ENCODE data around the gene CRYBG3. TPM values are rescaled to one million over a fixed set of nuclear protein-coding genes. Genes with fewer than 3 reads are reported as not detected.

The CRYBG3 gene
- total RNA-seq, 1 donor from 2014 or later, result 19.9 TPM

DNA sequence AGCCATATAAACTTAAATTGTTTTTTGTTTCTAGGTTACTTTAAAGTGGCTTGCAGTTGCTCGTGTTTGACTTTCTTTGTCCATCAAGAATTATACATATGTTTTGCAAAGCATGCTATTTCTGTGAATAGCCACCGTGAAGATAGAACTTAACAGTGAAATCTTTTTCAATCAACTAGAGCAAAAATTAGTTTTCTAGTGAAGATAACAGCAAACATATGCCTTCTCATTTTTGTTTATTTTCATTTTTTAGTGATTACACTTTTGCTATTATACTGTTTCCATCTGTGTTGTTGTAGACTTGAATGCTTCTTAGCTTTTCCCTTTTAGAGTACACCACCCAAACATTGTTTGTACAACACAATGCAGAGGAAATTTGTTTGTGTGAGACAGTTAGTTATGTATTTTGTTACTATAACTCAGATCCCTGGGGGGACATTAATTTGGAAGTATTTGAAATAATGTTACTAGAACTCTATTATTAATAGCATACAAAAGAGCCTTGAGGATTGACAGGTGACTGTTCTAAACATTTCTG lies 62.8 kb downstream of the CRYBG3 start:
- Histone ChIP-seq H3K36me3 (peaks cover 57% of the 10 kb centered on the region), H3K27ac (replicated peaks) (peak overlapping the region; percentile 72), H3K4me1 (peaks cover 37% of the 10 kb centered on the region), H3K4me3 (no peak overlapping the region), H3K27me3 (ENCODE audit: low read depth) (no peaks in the 10 kb centered on the region), H3K9me3 (replicated peaks) (no peaks in the 10 kb centered on the region)
- TF ChIP-seq, protein P1, sequence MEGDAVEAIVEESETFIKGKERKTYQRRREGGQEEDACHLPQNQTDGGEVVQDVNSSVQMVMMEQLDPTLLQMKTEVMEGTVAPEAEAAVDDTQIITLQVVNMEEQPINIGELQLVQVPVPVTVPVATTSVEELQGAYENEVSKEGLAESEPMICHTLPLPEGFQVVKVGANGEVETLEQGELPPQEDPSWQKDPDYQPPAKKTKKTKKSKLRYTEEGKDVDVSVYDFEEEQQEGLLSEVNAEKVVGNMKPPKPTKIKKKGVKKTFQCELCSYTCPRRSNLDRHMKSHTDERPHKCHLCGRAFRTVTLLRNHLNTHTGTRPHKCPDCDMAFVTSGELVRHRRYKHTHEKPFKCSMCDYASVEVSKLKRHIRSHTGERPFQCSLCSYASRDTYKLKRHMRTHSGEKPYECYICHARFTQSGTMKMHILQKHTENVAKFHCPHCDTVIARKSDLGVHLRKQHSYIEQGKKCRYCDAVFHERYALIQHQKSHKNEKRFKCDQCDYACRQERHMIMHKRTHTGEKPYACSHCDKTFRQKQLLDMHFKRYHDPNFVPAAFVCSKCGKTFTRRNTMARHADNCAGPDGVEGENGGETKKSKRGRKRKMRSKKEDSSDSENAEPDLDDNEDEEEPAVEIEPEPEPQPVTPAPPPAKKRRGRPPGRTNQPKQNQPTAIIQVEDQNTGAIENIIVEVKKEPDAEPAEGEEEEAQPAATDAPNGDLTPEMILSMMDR (IDR thresholded peaks at IDR 0.05; ENCODE audit: borderline replicate concordance), result no peak
- intact Hi-C loops (cut with micrococcal nuclease), result no loop called here
- no peak for DNase-seq

DNA sequence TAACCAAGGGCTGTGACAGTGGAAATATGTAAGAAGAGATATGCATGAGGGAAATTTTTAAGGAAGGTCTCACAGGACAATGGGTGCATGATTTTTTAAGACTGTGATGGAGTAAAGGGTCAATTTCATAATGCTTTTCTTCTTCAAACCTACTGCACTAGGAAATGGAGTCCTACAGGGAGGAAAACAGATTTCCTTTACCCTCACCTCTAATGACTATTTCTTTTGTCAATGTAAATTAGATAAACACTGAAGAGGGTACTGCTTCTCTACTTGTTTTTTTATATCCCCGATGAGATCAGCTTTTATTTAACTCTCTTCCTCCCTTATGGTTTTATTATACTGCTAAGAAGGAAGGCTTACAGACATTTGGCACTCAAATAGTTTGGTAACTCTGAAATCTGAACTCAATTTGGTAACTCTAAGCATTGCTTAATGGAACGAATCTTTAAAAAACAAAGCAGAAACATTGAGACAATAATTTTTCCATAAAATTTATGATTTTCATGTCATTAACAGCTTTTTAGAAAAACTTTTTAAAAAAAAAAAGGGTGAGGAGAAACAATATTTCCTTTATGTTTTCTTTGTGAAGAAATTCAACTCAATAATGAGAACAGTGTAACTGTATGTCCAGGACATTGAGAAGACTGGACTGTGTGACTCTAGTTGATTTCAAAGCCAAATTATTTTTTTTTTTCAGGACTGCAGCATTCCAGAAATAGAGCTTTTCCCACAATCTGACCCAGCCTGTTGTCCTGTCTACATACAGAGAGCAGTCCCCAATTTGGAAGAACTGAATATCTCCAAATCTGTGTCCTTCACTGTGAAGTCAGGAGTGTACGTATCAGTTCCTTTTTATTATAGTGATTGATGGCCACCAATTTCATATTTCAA lies 64.4 kb downstream of the CRYBG3 start:
- Histone ChIP-seq H3K9me3 (replicated peaks) (no peaks in the 10 kb centered on the region), H3K4me1 (peaks cover 37% of the 10 kb centered on the region), H3K4me3 (no peak overlapping the region), H3K27me3 (ENCODE audit: low read depth) (no peaks in the 10 kb centered on the region), H3K36me3 (peaks cover 56% of the 10 kb centered on the region), H3K27ac (replicated peaks) (peak overlapping the region; percentile 72)
- TF ChIP-seq, protein P1 (IDR thresholded peaks at IDR 0.05; ENCODE audit: borderline replicate concordance), result no peak
- DNase-seq, result no peak
- intact Hi-C loops (cut with micrococcal nuclease), result no loop called here

DNA sequence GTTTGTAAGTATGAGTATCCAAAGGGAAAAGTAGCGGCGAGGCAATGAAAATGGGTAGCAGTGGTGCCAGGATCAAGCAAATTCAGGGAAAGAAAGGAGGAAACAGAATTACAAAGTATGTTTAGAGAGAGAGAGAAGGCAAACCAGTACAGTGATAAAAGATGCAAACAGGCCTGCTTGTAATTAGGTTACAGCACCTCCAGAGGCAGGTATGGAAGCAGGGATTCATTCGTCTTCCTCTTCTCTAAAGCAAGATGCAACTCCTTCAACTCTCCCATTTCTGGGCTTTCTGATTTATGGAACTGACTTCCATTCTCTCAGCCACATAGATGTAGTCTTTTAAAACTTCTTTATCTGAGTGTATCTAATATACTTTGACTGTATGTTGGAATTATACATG lies 68.0 kb downstream of the CRYBG3 start:
- no peak overlapping the region for H3K27ac ChIP-seq (replicated peaks)
- peaks cover 23% of the 10 kb centered on the region for H3K4me1 ChIP-seq
- H3K4me3 ChIP-seq, result no peak overlapping the region
- H3K36me3 ChIP-seq, result peaks cover 72% of the 10 kb centered on the region
- TF ChIP-seq, protein P1 (IDR thresholded peaks at IDR 0.05; ENCODE audit: borderline replicate concordance), result no peak
- intact Hi-C loops (cut with micrococcal nuclease), result no loop called here
- no peaks in the 10 kb centered on the region for H3K9me3 ChIP-seq (replicated peaks)
- H3K27me3 ChIP-seq (ENCODE audit: low read depth), result no peaks in the 10 kb centered on the region
- DNase-seq, result no peak

DNA sequence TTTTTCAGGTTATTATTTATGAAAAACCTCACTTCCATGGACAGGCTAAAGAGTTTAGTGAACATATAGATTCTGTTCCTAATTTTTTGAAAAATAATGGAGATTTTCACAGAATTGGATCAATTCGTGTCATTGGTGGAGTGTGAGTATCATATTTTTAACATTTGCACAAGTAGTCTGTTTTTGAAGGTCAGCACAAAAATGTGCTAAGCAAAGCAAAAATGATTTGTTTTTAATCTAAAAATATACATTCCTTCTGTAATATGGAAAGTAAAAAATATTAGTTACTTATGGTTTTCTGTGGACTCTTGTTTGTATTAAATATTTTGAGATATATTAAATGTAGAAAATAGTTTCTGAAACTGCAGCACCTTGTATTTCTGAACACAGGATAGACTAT lies 71.0 kb downstream of the CRYBG3 start:
- TF ChIP-seq, protein P1 (IDR thresholded peaks at IDR 0.05; ENCODE audit: borderline replicate concordance), result no peak
- intact Hi-C loops (cut with micrococcal nuclease), result no loop called here
- H3K4me3 ChIP-seq, result no peak overlapping the region
- no peaks in the 10 kb centered on the region for H3K9me3 ChIP-seq (replicated peaks)
- H3K4me1 ChIP-seq, result no peaks in the 10 kb centered on the region
- no peak overlapping the region for H3K27ac ChIP-seq (replicated peaks)
- no peaks in the 10 kb centered on the region for H3K27me3 ChIP-seq (ENCODE audit: low read depth)
- no peak for DNase-seq
- peaks cover 81% of the 10 kb centered on the region for H3K36me3 ChIP-seq

DNA sequence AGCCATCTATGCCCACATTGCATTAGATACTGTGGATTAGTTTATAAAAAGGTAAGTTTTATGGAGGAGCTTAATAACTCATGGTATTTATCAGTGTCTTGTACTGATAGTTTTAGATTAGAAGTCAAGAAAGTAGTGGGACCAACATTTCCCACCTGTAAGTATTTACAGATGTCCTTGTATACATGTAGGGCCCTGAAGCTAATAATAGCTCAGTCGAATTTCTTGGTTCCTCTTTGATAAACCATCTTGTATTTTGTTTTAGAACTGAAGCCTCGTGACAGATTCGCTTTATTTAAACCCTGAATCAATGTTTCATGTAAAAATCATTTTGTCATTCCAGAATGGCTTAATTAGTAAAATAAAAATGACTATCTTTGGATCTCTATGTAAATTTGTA lies 73.4 kb downstream of the CRYBG3 start:
- no peak for DNase-seq
- no peaks in the 10 kb centered on the region for H3K27me3 ChIP-seq (ENCODE audit: low read depth)
- TF ChIP-seq, protein P1 (IDR thresholded peaks at IDR 0.05; ENCODE audit: borderline replicate concordance), result no peak
- intact Hi-C loops (cut with micrococcal nuclease), result no loop called here
- H3K4me1 ChIP-seq, result peaks cover 3% of the 10 kb centered on the region
- H3K9me3 ChIP-seq (replicated peaks), result no peaks in the 10 kb centered on the region
- no peak overlapping the region for H3K4me3 ChIP-seq
- no peak overlapping the region for H3K27ac ChIP-seq (replicated peaks)
- H3K36me3 ChIP-seq, result peaks cover 63% of the 10 kb centered on the region

Measured in left ventricle myocardium inferior (tissue), 1 donor.